Fibroblast of lung (primary cell): ENCODE measurements around the gene BTBD9. TPM values are rescaled to one million over a fixed set of nuclear protein-coding genes. Genes with fewer than 3 reads are reported as not detected.

Experiments used
- DNase-seq, 2 donors: peaks; one replicate each; pipeline versions ENCODE4 v3.0.0 to v3.0.0-alpha.2; 2010; ENCODE audit warnings: low read depth in 2 of 2
- H2AFZ ChIP-seq: 2 replicates; pipeline ENCODE4 v1.5.1; 2012; ENCODE audit warnings: low read length, control low read depth, inconsistent platforms
- H3K27ac ChIP-seq: 2 replicates; pipeline ENCODE4 v1.5.1; 2011; ENCODE audit warnings: low read length, control low read depth; ENCODE audit not compliant: insufficient read depth
- H3K27me3 ChIP-seq: 2 replicates; pipeline ENCODE4 v1.5.1; 2011; ENCODE audit warnings: mild to moderate bottlenecking, low read length; ENCODE audit not compliant: control insufficient read depth, insufficient read depth
- H3K36me3 ChIP-seq: 2 replicates; pipeline ENCODE4 v1.5.1; 2011; ENCODE audit warnings: low read length; ENCODE audit not compliant: control insufficient read depth, insufficient read depth
- H3K4me1 ChIP-seq: 2 replicates; pipeline ENCODE4 v1.5.1; 2011; ENCODE audit warnings: low read length; ENCODE audit not compliant: control insufficient read depth, insufficient read depth; ENCODE audit errors: extremely low read depth
- H3K4me2 ChIP-seq: 2 replicates; pipeline ENCODE4 v1.5.1; 2011; ENCODE audit warnings: low read length, control low read depth; ENCODE audit not compliant: insufficient read depth; ENCODE audit errors: extremely low read depth
- H3K4me3 ChIP-seq, 4 experiments: fragments of 200-600 bp in 1 of 4; sonication (generic) in 1 of 4; replicated peaks in 1 of 4; 2 replicates each; pipeline ENCODE4 v1.5.1; 2011 to 2016; ENCODE audit warnings: low read length in 4 of 4, low read depth in 3 of 4, mild to moderate bottlenecking in 3 of 4, control low read depth in 2 of 4, inconsistent platforms in 1 of 4, mixed read lengths in 1 of 4; ENCODE audit not compliant: insufficient read depth in 1 of 4; ENCODE audit errors: control extremely low read depth in 1 of 4
- H3K79me2 ChIP-seq: 2 replicates; pipeline ENCODE4 v1.5.1; 2012; ENCODE audit warnings: mild to moderate bottlenecking, low read length, inconsistent platforms; ENCODE audit not compliant: control insufficient read depth, insufficient read depth
- H3K9ac ChIP-seq: 2 replicates; pipeline ENCODE4 v1.5.1; 2011; ENCODE audit warnings: mild to moderate bottlenecking, low read length, control low read depth; ENCODE audit not compliant: insufficient read depth
- H3K9me3 ChIP-seq: 2 replicates; pipeline ENCODE4 v1.5.1; 2012; ENCODE audit warnings: low read depth, low read length; ENCODE audit not compliant: control insufficient read depth, insufficient read depth
- H4K20me1 ChIP-seq: 2 replicates; pipeline ENCODE4 v1.5.1; 2011; ENCODE audit warnings: low read length; ENCODE audit not compliant: control insufficient read depth, insufficient read depth; ENCODE audit errors: extremely low read depth
- CTCF ChIP-seq, 2 donors: IDR thresholded peaks in 1 of 2; conservative IDR thresholded peaks in 1 of 2; 1 replicate in 1 of 2; 2 replicates in 1 of 2; pipeline ENCODE4 v1.5.1; 2011 to 2012; ENCODE audit warnings: low read length in 2 of 2, control low read depth in 1 of 2, inconsistent platforms in 1 of 2, low read depth in 1 of 2, mild to moderate bottlenecking in 1 of 2
- EZH2 ChIP-seq: IDR thresholded peaks from 2 replicates; pipeline ENCODE4 v1.5.1; 2012; ENCODE audit warnings: low read length, control low read depth, mild to moderate bottlenecking; ENCODE audit errors: missing control alignments
- polyA plus RNA-seq, 2 donors: library from polyadenylated mRNA; depleted of rRNA in 1 of 2; stranded (reverse) in 1 of 2; unstranded in 1 of 2; fragments of >200 nt; gene quantifications; 2 replicates each; pipeline ENCODE4 v1.2.1, GENCODE V29; 2011 to 2012; ENCODE audit warnings: missing spikeins in 1 of 2
- total RNA-seq: library from RNA; depleted of rRNA; stranded (reverse); fragments of >200 nt; gene quantifications from 2 replicates; pipeline ENCODE4 v1.2.1, GENCODE V29; 2014

The BTBD9 gene
- total and polyA plus RNA-seq, 2 donors (not counting 1 experiment from before 2014, with no cell fraction given) = 7.7 to 13.4 TPM

DNA sequence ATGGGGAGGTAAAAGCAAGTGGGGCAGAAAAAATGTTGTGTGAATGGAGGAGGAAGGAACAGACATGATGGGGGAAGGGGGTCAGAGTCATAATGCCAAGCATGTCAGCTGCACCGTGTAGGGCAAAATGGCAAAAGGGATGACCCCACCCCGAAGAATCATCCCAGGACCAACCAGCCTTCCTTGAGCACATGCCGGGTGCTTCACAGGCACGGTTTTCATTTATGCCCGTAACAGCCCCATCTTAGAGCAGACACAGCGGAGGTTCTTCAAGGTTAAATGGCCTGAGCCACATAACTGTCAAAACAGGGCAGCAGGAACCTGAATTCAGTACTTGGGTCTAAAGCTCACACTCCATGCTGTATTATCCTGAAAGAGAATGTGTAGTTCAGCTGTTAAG, 498.0 kb downstream of the BTBD9 start:
- Histone ChIP-seq H3K36me3 (no peaks in the 10 kb centered on the region), H3K27ac (no peak overlapping the region), H3K27me3 (no peaks in the 10 kb centered on the region), H3K79me2 (no peaks in the 10 kb centered on the region), H3K9me3 (no peaks in the 10 kb centered on the region), H2AFZ (no peak overlapping the region), H3K9ac (no peak overlapping the region), H3K4me3 (no peak overlapping the region), H3K4me1 (peaks cover 8% of the 10 kb centered on the region), H4K20me1 (peaks cover 2% of the 10 kb centered on the region), H3K4me2 (no peak overlapping the region)
- TF ChIP-seq CTCF (conservative IDR thresholded peaks at IDR 0.05 in 1 of 2, IDR thresholded peaks at IDR 0.05 in 1 of 2; ENCODE audit: low read depth in 1 of 2, low read length in 2 of 2) (no peak), EZH2 (no peak)
- DNase-seq = no peak

DNA sequence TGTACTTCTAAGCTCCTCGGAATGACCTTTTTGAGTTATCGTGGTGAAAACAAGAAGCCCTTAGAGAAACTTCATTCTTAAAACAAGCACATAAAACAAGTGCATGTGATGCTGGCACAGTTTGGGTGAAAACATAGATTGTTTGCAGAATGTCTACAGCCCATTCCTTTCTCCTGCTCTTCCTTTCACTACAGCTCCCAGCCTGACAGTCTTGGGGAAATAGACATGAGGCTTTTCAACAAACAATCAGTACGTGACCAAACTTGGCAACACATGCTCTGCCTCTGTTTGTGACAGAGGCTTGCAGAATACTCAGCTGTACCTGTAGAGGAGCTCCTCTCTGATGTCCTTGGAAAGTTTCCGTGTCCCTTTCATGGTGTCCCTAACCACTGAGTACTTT, 498.6 kb downstream of the BTBD9 start:
- no peaks in the 10 kb centered on the region for H3K9me3 ChIP-seq
- no peak overlapping the region for H3K4me2 ChIP-seq
- peaks cover 2% of the 10 kb centered on the region for H3K4me1 ChIP-seq
- H3K4me3 ChIP-seq = no peak overlapping the region
- H3K27me3 ChIP-seq = no peaks in the 10 kb centered on the region
- peaks cover 2% of the 10 kb centered on the region for H4K20me1 ChIP-seq
- no peaks in the 10 kb centered on the region for H3K36me3 ChIP-seq
- H3K27ac ChIP-seq = no peak overlapping the region
- no peak for DNase-seq
- no peaks in the 10 kb centered on the region for H3K79me2 ChIP-seq
- no peak for TF ChIP-seq CTCF (conservative IDR thresholded peaks at IDR 0.05 in 1 of 2, IDR thresholded peaks at IDR 0.05 in 1 of 2; ENCODE audit: low read depth in 1 of 2, low read length in 2 of 2)
- TF ChIP-seq EZH2 = no peak
- no peak overlapping the region for H2AFZ ChIP-seq
- H3K9ac ChIP-seq = no peak overlapping the region

GRCh38 chr6:38138374-38138773, 501.4 kb downstream of the BTBD9 start:
- Histone ChIP-seq H3K4me3 (no peak overlapping the region), H3K27me3 (no peaks in the 10 kb centered on the region), H3K4me1 (no peaks in the 10 kb centered on the region), H3K9ac (no peak overlapping the region), H3K4me2 (no peak overlapping the region), H2AFZ (no peak overlapping the region), H4K20me1 (peaks cover 2% of the 10 kb centered on the region), H3K79me2 (no peaks in the 10 kb centered on the region), H3K36me3 (no peaks in the 10 kb centered on the region), H3K9me3 (no peaks in the 10 kb centered on the region), H3K27ac (no peak overlapping the region)
- no peak for DNase-seq
- no peak for TF ChIP-seq EZH2
- no peak for TF ChIP-seq CTCF (conservative IDR thresholded peaks at IDR 0.05 in 1 of 2, IDR thresholded peaks at IDR 0.05 in 1 of 2; ENCODE audit: low read depth in 1 of 2, low read length in 2 of 2)
